SU-DHL-6 (cell line): ENCODE measurements around the gene TMEM213.

Experiments
- H2AFZ ChIP-seq: fragments of 200-600 bp; sonication (generic); 2 replicates; pipeline ENCODE4 v1.6.1; 2014; ENCODE audit warnings: low read depth, mild to moderate bottlenecking, moderate library complexity, mixed read lengths, antibody characterized with exemption, low read length; ENCODE audit not compliant: severe bottlenecking
- H3F3A ChIP-seq: fragments of 200-600 bp; shearing (Covaris generic); 2 replicates; pipeline ENCODE4 v1.6.0; 2016; ENCODE audit warnings: antibody characterized with exemption, mild to moderate bottlenecking; ENCODE audit not compliant: insufficient read depth
- H3K27ac ChIP-seq: fragments of 200-600 bp; sonication (generic); 2 replicates; pipeline ENCODE4 v1.5.1; 2016; ENCODE audit warnings: low read depth, mild to moderate bottlenecking, low read length, moderate library complexity, mixed read lengths
- H3K27me3 ChIP-seq: fragments of 200-600 bp; sonication (generic), shearing (Covaris generic); 2 replicates; pipeline ENCODE4 v1.6.0; 2014; ENCODE audit warnings: mild to moderate bottlenecking, low read length
- H3K36me3 ChIP-seq: fragments of 200-600 bp; sonication (generic); 2 replicates; pipeline ENCODE4 v1.6.1; 2014; ENCODE audit warnings: mild to moderate bottlenecking, low read length, mixed read lengths
- H3K4me2 ChIP-seq: fragments of 300-600, 200-600 bp; shearing (Covaris generic), sonication (generic); 2 replicates; pipeline ENCODE4 v1.6.0; 2014; ENCODE audit warnings: low read length, low read depth, mild to moderate bottlenecking; ENCODE audit not compliant: poor library complexity, severe bottlenecking
- H3K4me3 ChIP-seq: fragments of 200-600 bp; sonication (generic); 2 replicates; pipeline ENCODE4 v1.5.1; 2014; ENCODE audit warnings: antibody characterized with exemption, low read length, mild to moderate bottlenecking, mixed read lengths; ENCODE audit not compliant: insufficient read depth, poor library complexity, severe bottlenecking
- H3K79me2 ChIP-seq: fragments of 200-600 bp; sonication (generic); 2 replicates; pipeline ENCODE4 v1.6.1; 2014; ENCODE audit warnings: mild to moderate bottlenecking, low read length, moderate library complexity; ENCODE audit not compliant: insufficient read depth
- H3K9ac ChIP-seq: fragments of 200-600 bp; sonication (generic); 2 replicates; pipeline ENCODE4 v1.7.0; 2014; ENCODE audit warnings: mild to moderate bottlenecking, low read length
- H3K9me2 ChIP-seq: fragments of 200-600 bp; sonication (generic); replicated peaks from 2 replicates; pipeline ENCODE4 v1.6.1; 2014; ENCODE audit warnings: low read length; ENCODE audit not compliant: insufficient read depth
- H3K9me3 ChIP-seq: fragments of 200-600 bp; sonication (generic); 2 replicates; pipeline ENCODE4 v1.6.1; 2014; ENCODE audit warnings: low read length, mixed read lengths; ENCODE audit not compliant: insufficient read depth
- H4K20me1 ChIP-seq: fragments of 200-600 bp; sonication (generic); 2 replicates; pipeline ENCODE4 v1.6.1; 2014; ENCODE audit warnings: low read depth, mild to moderate bottlenecking, antibody characterized with exemption, low read length, moderate library complexity, mixed read lengths
- EZH2phosphoT487 ChIP-seq: fragments of 200-600 bp; sonication (generic), shearing (Covaris generic); conservative IDR thresholded peaks from 2 replicates; pipeline ENCODE4 v1.6.1; 2018; ENCODE audit warnings: mild to moderate bottlenecking, antibody characterized with exemption, low read length, moderate library complexity, mixed read lengths
- TF ChIP-seq, protein P1 (sequence below): fragments of 200-600 bp; sonication (generic); IDR thresholded peaks from one replicate; pipeline ENCODE4 v1.5.1; 2017; ENCODE audit warnings: antibody characterized with exemption, mild to moderate bottlenecking, low read length, moderate library complexity; ENCODE audit not compliant: insufficient read depth, poor library complexity, severe bottlenecking

The TMEM213 gene

GRCh38 chr7:138821912-138822311, 24.1 kb downstream of the TMEM213 start:
- no peak overlapping the region for H2AFZ ChIP-seq
- no peak overlapping the region for H3K4me2 ChIP-seq
- no peaks in the 10 kb centered on the region for H3K36me3 ChIP-seq
- no peaks in the 10 kb centered on the region for H3K9me3 ChIP-seq
- no peaks in the 10 kb centered on the region for H3K27me3 ChIP-seq
- TF ChIP-seq EZH2phosphoT487, result no peak
- TF ChIP-seq, protein P1, sequence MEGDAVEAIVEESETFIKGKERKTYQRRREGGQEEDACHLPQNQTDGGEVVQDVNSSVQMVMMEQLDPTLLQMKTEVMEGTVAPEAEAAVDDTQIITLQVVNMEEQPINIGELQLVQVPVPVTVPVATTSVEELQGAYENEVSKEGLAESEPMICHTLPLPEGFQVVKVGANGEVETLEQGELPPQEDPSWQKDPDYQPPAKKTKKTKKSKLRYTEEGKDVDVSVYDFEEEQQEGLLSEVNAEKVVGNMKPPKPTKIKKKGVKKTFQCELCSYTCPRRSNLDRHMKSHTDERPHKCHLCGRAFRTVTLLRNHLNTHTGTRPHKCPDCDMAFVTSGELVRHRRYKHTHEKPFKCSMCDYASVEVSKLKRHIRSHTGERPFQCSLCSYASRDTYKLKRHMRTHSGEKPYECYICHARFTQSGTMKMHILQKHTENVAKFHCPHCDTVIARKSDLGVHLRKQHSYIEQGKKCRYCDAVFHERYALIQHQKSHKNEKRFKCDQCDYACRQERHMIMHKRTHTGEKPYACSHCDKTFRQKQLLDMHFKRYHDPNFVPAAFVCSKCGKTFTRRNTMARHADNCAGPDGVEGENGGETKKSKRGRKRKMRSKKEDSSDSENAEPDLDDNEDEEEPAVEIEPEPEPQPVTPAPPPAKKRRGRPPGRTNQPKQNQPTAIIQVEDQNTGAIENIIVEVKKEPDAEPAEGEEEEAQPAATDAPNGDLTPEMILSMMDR, result no peak
- H3K79me2 ChIP-seq, result no peaks in the 10 kb centered on the region
- H3K9ac ChIP-seq, result no peak overlapping the region
- H3F3A ChIP-seq, result no peaks in the 10 kb centered on the region
- H3K27ac ChIP-seq, result no peak overlapping the region
- H3K9me2 ChIP-seq, result no peaks in the 10 kb centered on the region
- no peaks in the 10 kb centered on the region for H4K20me1 ChIP-seq
- H3K4me3 ChIP-seq, result no peak overlapping the region

DNA sequence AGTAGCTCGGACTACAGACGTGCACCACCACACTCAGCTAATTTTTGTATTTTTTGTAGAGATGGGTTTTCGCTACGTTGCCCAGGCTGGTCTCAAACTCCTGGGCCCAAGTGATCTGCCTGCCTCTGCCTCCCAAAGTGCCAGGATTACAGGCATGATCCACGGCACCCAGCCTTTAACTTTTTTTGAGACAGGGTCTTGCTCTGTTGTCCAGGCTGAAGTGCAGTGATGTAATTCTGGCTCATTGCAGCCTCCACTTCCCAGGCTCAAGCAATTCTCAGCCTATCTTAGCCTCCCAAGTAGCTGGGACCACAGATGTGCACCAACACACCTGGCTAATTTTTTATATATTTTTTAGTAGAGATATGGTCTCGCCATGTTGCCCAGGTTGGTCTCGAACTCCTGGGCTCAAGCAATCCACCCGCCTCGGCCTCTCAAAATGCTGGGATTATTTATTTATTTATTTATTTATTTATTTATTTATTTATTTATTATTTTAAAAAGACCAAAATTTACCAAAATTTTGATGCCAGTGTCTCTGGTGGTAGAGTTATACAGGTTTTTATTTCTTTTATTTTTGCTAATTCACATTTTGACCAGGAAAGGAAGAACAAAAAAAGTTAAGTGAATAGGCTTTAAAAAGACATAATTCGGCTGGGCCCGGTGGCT, 25.2 kb downstream of the TMEM213 start:
- H3F3A ChIP-seq, result no peaks in the 10 kb centered on the region
- no peaks in the 10 kb centered on the region for H3K9me3 ChIP-seq
- H3K9me2 ChIP-seq, result no peaks in the 10 kb centered on the region
- H4K20me1 ChIP-seq, result no peaks in the 10 kb centered on the region
- H3K79me2 ChIP-seq, result no peaks in the 10 kb centered on the region
- H3K4me3 ChIP-seq, result no peak overlapping the region
- H3K27ac ChIP-seq, result no peak overlapping the region
- H2AFZ ChIP-seq, result no peak overlapping the region
- no peak overlapping the region for H3K4me2 ChIP-seq
- H3K9ac ChIP-seq, result no peak overlapping the region
- TF ChIP-seq EZH2phosphoT487, result no peak
- TF ChIP-seq, protein P1, result no peak
- no peaks in the 10 kb centered on the region for H3K27me3 ChIP-seq
- H3K36me3 ChIP-seq, result no peaks in the 10 kb centered on the region

GRCh38 chr7:138825049-138825721, 27.4 kb downstream of the TMEM213 start:
- Histone ChIP-seq H2AFZ (no peak overlapping the region), H3K36me3 (no peaks in the 10 kb centered on the region), H4K20me1 (no peaks in the 10 kb centered on the region)

More at GRCh38 chr7:138825049-138825721, 27.4 kb downstream of the TMEM213 start:
- H3K4me3 ChIP-seq, result no peak overlapping the region
- H3F3A ChIP-seq, result no peaks in the 10 kb centered on the region
- H3K9me2 ChIP-seq, result no peaks in the 10 kb centered on the region
- TF ChIP-seq, protein P1, result no peak
- no peak for TF ChIP-seq EZH2phosphoT487
- no peak overlapping the region for H3K27ac ChIP-seq
- no peaks in the 10 kb centered on the region for H3K9me3 ChIP-seq
- no peak overlapping the region for H3K9ac ChIP-seq
- no peaks in the 10 kb centered on the region for H3K27me3 ChIP-seq
- H3K79me2 ChIP-seq, result no peaks in the 10 kb centered on the region
- no peak overlapping the region for H3K4me2 ChIP-seq
